Hepatocyte (in vitro differentiated cells): ENCODE data around the gene COQ8B.

Experiments
- CTCF ChIP-seq: fragments of 200-600 bp; sonication (generic); IDR thresholded peaks from 2 replicates; pipeline ENCODE4 v1.5.1; 2016; ENCODE audit warnings: antibody characterized with exemption, mild to moderate bottlenecking; ENCODE audit not compliant: poor library complexity
- EZH2 ChIP-seq: fragments of 200-600 bp; sonication (generic); IDR thresholded peaks from 2 replicates; pipeline ENCODE4 v1.6.1; 2016; ENCODE audit warnings: antibody characterized with exemption, mild to moderate bottlenecking, borderline replicate concordance

DNA sequence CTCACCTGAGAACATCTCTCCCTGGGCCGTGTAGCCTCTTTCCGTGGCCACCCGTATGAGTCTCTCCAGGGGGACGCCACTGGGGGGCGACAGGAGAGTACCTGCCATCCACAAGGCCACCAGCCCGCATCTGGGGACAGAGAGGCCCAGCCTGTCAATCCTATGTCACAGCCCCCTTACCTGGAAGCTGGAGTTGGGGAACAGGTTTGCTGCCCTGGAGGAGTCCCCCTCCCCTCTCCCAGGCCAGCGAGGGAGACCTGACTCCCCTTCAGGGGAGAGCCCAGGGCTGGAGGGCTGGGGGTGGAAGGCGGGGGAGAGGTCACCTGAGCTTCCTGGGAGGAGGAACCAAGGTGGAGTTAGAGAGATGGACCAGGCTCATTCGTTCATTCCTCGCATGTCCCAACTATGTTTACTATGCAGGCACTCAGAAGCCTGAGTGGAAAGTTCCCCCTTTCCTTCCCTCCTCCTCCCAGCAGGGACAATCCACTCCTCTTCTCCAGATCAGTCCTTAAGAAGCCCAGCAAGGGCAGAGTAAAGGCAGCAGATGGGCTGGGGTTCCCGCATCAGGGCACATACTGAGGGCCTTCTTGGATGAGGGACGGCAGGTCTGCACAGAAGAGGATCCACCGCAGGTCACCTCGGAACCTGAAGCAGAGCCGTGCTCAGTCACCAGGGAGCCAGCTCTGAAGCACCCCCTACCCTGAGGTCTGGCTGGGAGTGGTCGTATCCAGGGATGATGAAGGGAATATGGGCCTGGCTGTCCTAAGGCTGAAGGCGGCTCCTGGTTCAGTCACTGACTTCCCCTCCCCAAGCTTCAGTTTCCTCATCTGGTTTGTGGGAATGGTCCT, 28.1 kb upstream of the COQ8B start:
- TF ChIP-seq CTCF (peak; percentile 13), EZH2 (no peak)
